GM12865 (cell line): Measurements from ENCODE around the gene TAOK3.
"Not testable (repeated sequence)": the region's sequence is repeated elsewhere in the genome, so short reads cannot be mapped to it uniquely, and the experiment has no call there.

Experiments used
- DNase-seq: peaks from one replicate; pipeline ENCODE4 v3.0.0; 2010; ENCODE audit warnings: low read depth
- H3K4me3 ChIP-seq: 2 replicates; pipeline ENCODE4 v1.5.1; 2011; ENCODE audit warnings: mild to moderate bottlenecking, low read depth, low read length, control low read depth
- TF ChIP-seq, protein P1 (sequence below): IDR thresholded peaks from 2 replicates; pipeline ENCODE4 v1.5.1; 2011; ENCODE audit warnings: low read length, control low read depth, low read depth, inconsistent platforms; ENCODE audit not compliant: insufficient read depth; ENCODE audit errors: missing control alignments

TAOK3 gene

DNA sequence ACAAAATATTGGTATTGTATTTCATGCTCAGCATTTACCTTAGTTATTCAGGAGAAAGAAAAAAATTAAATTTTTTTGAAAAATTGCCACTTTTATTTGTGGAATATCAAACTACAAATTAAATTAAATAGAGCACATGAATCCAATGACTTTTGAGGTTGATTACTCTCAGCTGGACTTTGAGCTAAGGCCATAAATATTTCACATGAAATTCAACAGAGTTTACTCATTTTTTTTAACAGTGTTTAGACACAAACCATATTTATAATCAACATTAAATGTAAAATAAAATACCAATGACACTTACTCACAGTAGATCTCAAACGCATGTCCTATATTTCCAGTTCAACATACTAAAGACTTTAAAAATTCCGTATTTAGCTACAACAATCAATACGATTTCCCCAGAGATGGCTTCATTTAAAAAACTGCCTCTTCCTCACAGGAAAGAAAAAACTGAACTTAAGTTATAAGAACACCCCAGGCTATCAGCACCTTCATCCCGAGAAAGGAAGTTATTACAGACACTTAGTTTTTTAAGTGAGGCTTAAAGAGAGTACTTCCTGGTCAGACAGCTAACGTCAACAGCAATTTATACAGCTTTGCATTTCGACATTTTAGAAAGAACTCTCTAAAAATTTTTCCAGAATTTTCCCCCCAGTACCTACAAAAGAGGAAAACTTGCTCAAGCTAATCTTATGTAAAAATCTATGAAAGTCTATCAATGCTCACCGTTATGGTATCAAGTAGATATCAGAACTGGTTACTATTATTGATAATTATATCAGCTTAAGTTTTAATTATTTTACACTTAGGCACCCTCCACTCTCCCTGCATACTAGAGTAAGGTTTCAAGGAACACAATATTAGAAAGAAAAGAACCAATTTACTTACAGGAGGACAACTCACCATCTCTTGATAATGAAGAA is 13.8 kb downstream of the TAOK3 start:
- DNase-seq: peak; percentile 60
- H3K4me3 ChIP-seq: peak overlapping the region; percentile 91
- TF ChIP-seq, protein P1, sequence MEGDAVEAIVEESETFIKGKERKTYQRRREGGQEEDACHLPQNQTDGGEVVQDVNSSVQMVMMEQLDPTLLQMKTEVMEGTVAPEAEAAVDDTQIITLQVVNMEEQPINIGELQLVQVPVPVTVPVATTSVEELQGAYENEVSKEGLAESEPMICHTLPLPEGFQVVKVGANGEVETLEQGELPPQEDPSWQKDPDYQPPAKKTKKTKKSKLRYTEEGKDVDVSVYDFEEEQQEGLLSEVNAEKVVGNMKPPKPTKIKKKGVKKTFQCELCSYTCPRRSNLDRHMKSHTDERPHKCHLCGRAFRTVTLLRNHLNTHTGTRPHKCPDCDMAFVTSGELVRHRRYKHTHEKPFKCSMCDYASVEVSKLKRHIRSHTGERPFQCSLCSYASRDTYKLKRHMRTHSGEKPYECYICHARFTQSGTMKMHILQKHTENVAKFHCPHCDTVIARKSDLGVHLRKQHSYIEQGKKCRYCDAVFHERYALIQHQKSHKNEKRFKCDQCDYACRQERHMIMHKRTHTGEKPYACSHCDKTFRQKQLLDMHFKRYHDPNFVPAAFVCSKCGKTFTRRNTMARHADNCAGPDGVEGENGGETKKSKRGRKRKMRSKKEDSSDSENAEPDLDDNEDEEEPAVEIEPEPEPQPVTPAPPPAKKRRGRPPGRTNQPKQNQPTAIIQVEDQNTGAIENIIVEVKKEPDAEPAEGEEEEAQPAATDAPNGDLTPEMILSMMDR: no peak

DNA sequence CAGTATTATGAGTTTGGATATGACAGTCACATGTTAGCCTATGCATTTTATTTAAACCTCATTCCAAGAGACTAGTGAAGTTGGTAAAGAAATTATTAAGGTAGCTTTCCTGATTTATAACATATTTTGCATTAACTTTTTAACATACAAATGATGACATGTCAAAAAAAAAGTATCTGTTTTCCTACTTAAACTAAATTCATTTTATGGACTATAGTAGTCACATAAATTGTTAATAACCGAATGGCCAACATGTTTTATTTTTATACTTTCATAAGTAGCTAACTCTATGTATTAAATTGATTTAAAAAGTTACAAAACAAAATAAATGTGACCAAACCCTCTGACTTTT is 14.7 kb downstream of the TAOK3 start:
- TF ChIP-seq, protein P1: no peak
- peak overlapping the region; percentile 91 for H3K4me3 ChIP-seq
- DNase-seq: no peak

DNA sequence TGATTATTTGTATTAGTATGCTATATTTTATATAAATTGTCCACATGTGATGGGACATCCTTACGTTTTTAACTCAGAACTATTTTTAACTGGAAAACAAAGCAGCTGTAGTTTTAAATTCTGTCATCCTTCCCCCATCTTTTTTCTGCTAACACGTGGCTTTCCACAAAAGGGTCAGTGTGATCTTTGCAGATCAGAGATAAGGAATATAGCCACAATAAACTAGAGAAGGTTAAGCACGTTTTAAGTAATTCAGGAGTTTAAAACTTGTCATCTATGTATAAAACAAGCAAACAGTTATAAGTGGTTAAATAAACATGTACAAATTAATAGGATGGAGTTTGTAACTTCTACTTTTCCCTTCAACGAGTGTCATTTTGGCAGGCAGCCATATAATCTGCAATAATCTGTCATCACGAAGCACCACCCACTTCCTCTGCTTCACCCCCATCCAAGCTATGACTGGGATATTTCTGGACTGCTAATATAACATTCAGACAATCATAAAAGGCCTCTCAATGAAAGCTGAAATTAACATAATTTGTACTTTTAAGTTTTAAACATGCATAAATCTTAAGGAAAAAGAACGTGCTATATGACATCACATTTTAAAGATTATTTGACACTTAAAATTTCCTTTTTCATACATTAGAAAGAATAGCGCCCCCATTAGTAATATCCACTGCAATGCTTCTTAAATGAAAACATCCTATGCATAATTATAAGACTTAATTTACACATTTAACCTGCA is 15.3 kb downstream of the TAOK3 start:
- TF ChIP-seq, protein P1: peak; percentile 25
- peak overlapping the region; percentile 91 for H3K4me3 ChIP-seq
- DNase-seq: peak; percentile 86

GRCh38 chr12:118356809-118357256 is 15.9 kb downstream of the TAOK3 start:
- peak; percentile 29 for DNase-seq

DNA sequence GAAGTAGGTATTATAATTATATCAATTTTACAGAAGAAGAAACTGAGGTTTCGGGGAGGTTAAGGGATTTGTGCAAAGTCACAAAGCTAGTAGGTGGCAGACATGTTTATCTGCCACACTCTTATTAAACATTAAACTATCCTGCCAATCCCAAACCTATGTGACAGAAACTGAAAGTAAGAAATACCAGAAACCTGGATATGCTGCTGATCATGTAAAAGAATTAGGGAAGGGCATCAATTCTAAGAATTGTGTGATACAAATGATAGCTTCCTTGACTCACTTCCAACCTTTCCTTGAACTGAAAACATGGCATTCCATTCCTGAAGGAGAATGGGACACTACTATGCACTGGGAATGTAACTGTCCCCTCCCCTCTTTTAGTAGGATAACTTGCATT is 16.9 kb downstream of the TAOK3 start:
- TF ChIP-seq, protein P1: no peak
- no peak for DNase-seq
- no peak overlapping the region for H3K4me3 ChIP-seq

More at GRCh38 chr12:118356809-118357256, 15.9 kb downstream of the TAOK3 start:
- TF ChIP-seq, protein P1: no peak
- peak overlapping the region; percentile 91 for H3K4me3 ChIP-seq

GRCh38 chr12:118354903-118355302 is 17.8 kb downstream of the TAOK3 start:
- no peak overlapping the region for H3K4me3 ChIP-seq
- peak; percentile 24 for DNase-seq
- TF ChIP-seq, protein P1: no peak

DNA sequence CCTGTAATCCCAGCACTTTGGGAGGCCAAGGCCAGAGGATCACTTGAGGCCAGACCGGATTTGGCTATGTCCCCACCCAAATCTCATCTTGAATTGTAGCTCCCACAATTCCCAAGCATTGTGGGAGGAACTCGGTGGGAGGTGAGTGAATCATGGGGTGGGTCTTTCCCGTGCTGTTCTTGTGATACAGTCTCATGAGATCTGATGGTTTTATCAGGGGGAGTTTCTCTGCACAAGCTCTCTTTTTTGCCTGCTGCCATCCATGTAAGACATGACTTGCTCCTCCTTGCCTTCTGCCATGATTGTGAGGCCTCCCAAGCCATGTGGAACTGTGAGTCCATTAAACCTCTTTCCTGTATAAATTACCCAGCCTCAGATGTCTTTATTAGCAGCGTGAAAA is 18.2 kb downstream of the TAOK3 start:
- not testable (repeated sequence) for DNase-seq, H3K4me3 ChIP-seq
